Gastrocnemius medialis (tissue), 4 donors: Measurements from ENCODE around the gene OXGR1. TPM values are rescaled to one million over a fixed set of nuclear protein-coding genes. Genes with fewer than 3 reads are reported as not detected.
A peak's percentile ranks its signal among the peaks of the same experiment; 100 is the strongest.

ENCODE experiments used
- ATAC-seq, 2 donors: fragments of 150-250 bp; one replicate each; pipeline ENCODE4 v1.9.1; 2016
- DNase-seq, 2 donors: peaks; one replicate each; pipeline ENCODE4 v3.0.0-alpha.2; 2019
- H3K27ac ChIP-seq, 4 donors: fragments of 200-600 bp; sonication (generic); 1 replicate in 1 of 4; 2 replicates in 3 of 4; pipeline ENCODE4 v1.5.1; 2016 to 2018; ENCODE audit warnings: mild to moderate bottlenecking in 2 of 4, moderate library complexity in 1 of 4
- H3K27me3 ChIP-seq, 3 donors: fragments of 200-600 bp; sonication (generic) in 2 of 3; 1 replicate in 1 of 3; 2 replicates in 2 of 3; pipeline versions ENCODE4 v1.5.1 to v1.6.0; 2016 to 2019; ENCODE audit warnings: mild to moderate bottlenecking in 1 of 3, moderate library complexity in 1 of 3
- H3K36me3 ChIP-seq, 2 donors: fragments of 200-600 bp; sonication (generic) in 1 of 2; one replicate each; pipeline ENCODE4 v1.5.1; 2017 to 2018
- H3K4me1 ChIP-seq, 2 donors: fragments of 200-600 bp; sonication (generic) in 1 of 2; one replicate each; pipeline ENCODE4 v1.5.1; 2016 to 2017; ENCODE audit warnings: mild to moderate bottlenecking in 2 of 2
- H3K4me3 ChIP-seq, 4 donors: fragments of 200-600 bp; sonication (generic) in 3 of 4; 1 replicate in 1 of 4; 2 replicates in 3 of 4; pipeline ENCODE4 v1.5.1; 2016 to 2019; ENCODE audit warnings: mild to moderate bottlenecking in 2 of 4
- H3K9me3 ChIP-seq, 3 donors: fragments of 200-600 bp; sonication (generic) in 2 of 3; 1 replicate in 1 of 3; 2 replicates in 2 of 3; pipeline ENCODE4 v1.5.1; 2016 to 2019
- POLR2A ChIP-seq, 2 donors: fragments of 450-650 bp; IDR thresholded peaks; one replicate each; pipeline ENCODE4 v1.6.1; 2017; ENCODE audit warnings: antibody characterized with exemption in 2 of 2, mild to moderate bottlenecking in 2 of 2, moderate library complexity in 2 of 2
- in situ Hi-C, 4 donors: fragments of 200-750 bp; cut with MboI; loops; one replicate each; pipeline versions ENCODE4 v1.15.0 to v1.8.0; 2017; ENCODE audit warnings: low sequenced_read_pairs in 4 of 4
- intact Hi-C: fragments of 100-400 bp; cut with DNase I; formaldehyde crosslinking; loops from one replicate; pipeline ENCODE4 v1.15.1; 2023; ENCODE audit warnings: low total_unique reads
- total RNA-seq, 4 donors: library from RNA; depleted of rRNA; stranded (reverse); fragments of >200 nt; gene quantifications; one replicate each; pipeline versions ENCODE4 v1.1.0 to v1.2.3, GENCODE V29; 2016
- TF ChIP-seq, protein P1 (sequence below), 5 experiments: fragments of 450-650 bp in 3 of 5; fragments of 200-600 bp in 2 of 5; sonication (generic) in 2 of 5; IDR thresholded peaks in 4 of 5; conservative IDR thresholded peaks in 1 of 5; 1 replicate in 4 of 5; 2 replicates in 1 of 5; pipeline ENCODE4 v1.5.1; 2016 to 2019; ENCODE audit warnings: antibody characterized with exemption in 5 of 5, mild to moderate bottlenecking in 3 of 5, moderate library complexity in 3 of 5

OXGR1 gene
- under 1 TPM in 2 of 4 donors, not detected in 2; 0.09 to 0.13 TPM for total RNA-seq

- peaks cover 8 to 13% (median 9%) of the 10 kb centered on the region in 3 donors for H3K27me3 ChIP-seq
- in situ Hi-C loops (no loop called here), intact Hi-C loops (no loop called here)
- H3K4me3 ChIP-seq: peak within 1 kb of the TSS; percentile 50 to 57 (median 50)
- peaks cover 0 to 6% of the 10 kb centered on the region in 2 donors for H3K4me1 ChIP-seq
- no peaks in the 10 kb centered on the region for H3K9me3 ChIP-seq
- DNase-seq (no peak), ATAC-seq (no peak)
- H3K27ac ChIP-seq: no peak within 1 kb of the TSS
- TF ChIP-seq POLR2A (IDR thresholded peaks at IDR 0.05): no peak
- TF ChIP-seq, protein P1, sequence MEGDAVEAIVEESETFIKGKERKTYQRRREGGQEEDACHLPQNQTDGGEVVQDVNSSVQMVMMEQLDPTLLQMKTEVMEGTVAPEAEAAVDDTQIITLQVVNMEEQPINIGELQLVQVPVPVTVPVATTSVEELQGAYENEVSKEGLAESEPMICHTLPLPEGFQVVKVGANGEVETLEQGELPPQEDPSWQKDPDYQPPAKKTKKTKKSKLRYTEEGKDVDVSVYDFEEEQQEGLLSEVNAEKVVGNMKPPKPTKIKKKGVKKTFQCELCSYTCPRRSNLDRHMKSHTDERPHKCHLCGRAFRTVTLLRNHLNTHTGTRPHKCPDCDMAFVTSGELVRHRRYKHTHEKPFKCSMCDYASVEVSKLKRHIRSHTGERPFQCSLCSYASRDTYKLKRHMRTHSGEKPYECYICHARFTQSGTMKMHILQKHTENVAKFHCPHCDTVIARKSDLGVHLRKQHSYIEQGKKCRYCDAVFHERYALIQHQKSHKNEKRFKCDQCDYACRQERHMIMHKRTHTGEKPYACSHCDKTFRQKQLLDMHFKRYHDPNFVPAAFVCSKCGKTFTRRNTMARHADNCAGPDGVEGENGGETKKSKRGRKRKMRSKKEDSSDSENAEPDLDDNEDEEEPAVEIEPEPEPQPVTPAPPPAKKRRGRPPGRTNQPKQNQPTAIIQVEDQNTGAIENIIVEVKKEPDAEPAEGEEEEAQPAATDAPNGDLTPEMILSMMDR (IDR thresholded peaks at IDR 0.05 in 4 of 5, conservative IDR thresholded peaks at IDR 0.05 in 1 of 5): no peak
- no peaks in the 10 kb centered on the region for H3K36me3 ChIP-seq
Measured at GRCh38 chr13:96994017-96994857, at the start of gene OXGR1. Gene OXGR1, minus strand, starts transcription at chr13:96994476. Its CDS starts 6,717 bp downstream, at chr13:96987759.

GRCh38 chr13:97043302-97043701, 49.0 kb upstream of the OXGR1 start:
- DNase-seq (no peak), ATAC-seq (no peak)
- Histone ChIP-seq H3K27ac (no peak overlapping the region), H3K4me3 (no peak overlapping the region), H3K9me3 (no peaks in the 10 kb centered on the region), H3K4me1 (no peaks in the 10 kb centered on the region), H3K36me3 (no peaks in the 10 kb centered on the region), H3K27me3 (no peaks in the 10 kb centered on the region)
- intact Hi-C loops (no loop called here), in situ Hi-C loops (no loop called here)
- TF ChIP-seq POLR2A (IDR thresholded peaks at IDR 0.05): no peak
- TF ChIP-seq, protein P1 (IDR thresholded peaks at IDR 0.05 in 4 of 5, conservative IDR thresholded peaks at IDR 0.05 in 1 of 5): no peak

- Histone ChIP-seq H3K9me3 (no peaks in the 10 kb centered on the region), H3K27me3 (no peaks in the 10 kb centered on the region), H3K36me3 (no peaks in the 10 kb centered on the region), H3K4me1 (peaks cover 0 to 9% of the 10 kb centered on the region in 2 donors), H3K4me3 (no peak overlapping the region), H3K27ac (no peak overlapping the region)
- in situ Hi-C loops (no loop called here), intact Hi-C loops (no loop called here)
- TF ChIP-seq, protein P1 (IDR thresholded peaks at IDR 0.05 in 4 of 5, conservative IDR thresholded peaks at IDR 0.05 in 1 of 5): no peak
- no peak for TF ChIP-seq POLR2A (IDR thresholded peaks at IDR 0.05)
- ATAC-seq (no peak), DNase-seq (no peak)
Measured at GRCh38 chr13:97030705-97031452, 36.6 kb upstream of the OXGR1 start.

DNA sequence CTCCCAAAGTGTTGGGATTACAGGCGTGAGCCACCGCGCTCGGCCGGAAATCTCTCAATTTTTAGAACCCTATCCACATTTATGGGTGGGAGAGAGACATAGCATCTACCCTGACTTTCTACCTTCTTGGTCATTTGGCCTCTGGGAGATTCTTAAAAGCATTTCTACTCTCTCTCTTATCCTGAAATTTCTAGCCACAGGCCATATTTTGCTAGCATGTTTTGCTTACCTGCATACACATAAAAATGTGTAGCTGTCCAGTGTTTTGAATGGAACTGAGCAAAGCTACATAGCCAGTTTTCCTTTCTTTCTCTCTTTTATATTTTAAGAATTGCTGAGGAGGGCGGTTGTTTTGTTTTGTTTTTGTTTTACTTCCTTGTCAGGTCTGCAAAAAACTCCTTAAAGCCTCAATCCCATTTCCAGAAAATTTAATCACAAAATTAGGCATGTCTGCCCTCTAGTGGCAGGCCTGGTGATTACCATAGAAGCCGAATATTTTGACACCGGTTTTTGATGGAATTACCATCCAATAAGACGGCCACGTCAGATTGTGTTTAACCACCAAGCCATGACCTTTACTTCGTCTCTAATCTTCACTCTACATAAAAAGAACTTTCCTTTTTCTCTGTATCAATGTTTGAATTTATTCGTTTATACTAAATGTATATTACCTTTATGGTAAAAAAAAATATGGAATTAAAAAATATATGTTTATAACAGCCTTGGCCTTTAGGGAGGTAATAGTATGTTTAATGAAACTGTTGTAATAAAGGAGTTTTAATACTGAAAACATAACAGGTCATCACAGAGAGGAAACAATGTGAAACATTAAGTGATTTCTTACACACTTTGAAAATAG, 34.4 kb upstream of the OXGR1 start:
- in situ Hi-C loops (no loop called here), intact Hi-C loops (loop anchor here (5.0 kb wide), 1 partner anchor 1006 kb away; no protein-coding TSS in a partner anchor)
- ATAC-seq (peak in 1 of 2 donors; percentile 39), DNase-seq (no peak)
- H3K36me3 ChIP-seq: no peaks in the 10 kb centered on the region
- H3K27ac ChIP-seq: no peak overlapping the region
- TF ChIP-seq POLR2A (IDR thresholded peaks at IDR 0.05): no peak
- TF ChIP-seq, protein P1 (IDR thresholded peaks at IDR 0.05 in 4 of 5, conservative IDR thresholded peaks at IDR 0.05 in 1 of 5): peak; percentile 60 to 84 (median 64)
- H3K9me3 ChIP-seq: no peaks in the 10 kb centered on the region
- H3K4me3 ChIP-seq: no peak overlapping the region
- peaks cover 0 to 9% of the 10 kb centered on the region in 2 donors for H3K4me1 ChIP-seq
- no peaks in the 10 kb centered on the region for H3K27me3 ChIP-seq
